SU-DHL-6 (cell line): Measurements from ENCODE around the gene TPI1.

Source experiments
- H2AFZ ChIP-seq: fragments of 200-600 bp; sonication (generic); 2 replicates; pipeline ENCODE4 v1.6.1; 2014; ENCODE audit warnings: low read depth, mild to moderate bottlenecking, moderate library complexity, mixed read lengths, antibody characterized with exemption, low read length; ENCODE audit not compliant: severe bottlenecking
- H3F3A ChIP-seq: fragments of 200-600 bp; shearing (Covaris generic); 2 replicates; pipeline ENCODE4 v1.6.0; 2016; ENCODE audit warnings: antibody characterized with exemption, mild to moderate bottlenecking; ENCODE audit not compliant: insufficient read depth
- H3K27ac ChIP-seq: fragments of 200-600 bp; sonication (generic); 2 replicates; pipeline ENCODE4 v1.5.1; 2016; ENCODE audit warnings: low read depth, mild to moderate bottlenecking, low read length, moderate library complexity, mixed read lengths
- H3K27me3 ChIP-seq: fragments of 200-600 bp; sonication (generic), shearing (Covaris generic); 2 replicates; pipeline ENCODE4 v1.6.0; 2014; ENCODE audit warnings: mild to moderate bottlenecking, low read length
- H3K36me3 ChIP-seq: fragments of 200-600 bp; sonication (generic); 2 replicates; pipeline ENCODE4 v1.6.1; 2014; ENCODE audit warnings: mild to moderate bottlenecking, low read length, mixed read lengths
- H3K4me2 ChIP-seq: fragments of 300-600, 200-600 bp; shearing (Covaris generic), sonication (generic); 2 replicates; pipeline ENCODE4 v1.6.0; 2014; ENCODE audit warnings: low read length, low read depth, mild to moderate bottlenecking; ENCODE audit not compliant: poor library complexity, severe bottlenecking
- H3K4me3 ChIP-seq: fragments of 200-600 bp; sonication (generic); 2 replicates; pipeline ENCODE4 v1.5.1; 2014; ENCODE audit warnings: antibody characterized with exemption, low read length, mild to moderate bottlenecking, mixed read lengths; ENCODE audit not compliant: insufficient read depth, poor library complexity, severe bottlenecking
- H3K79me2 ChIP-seq: fragments of 200-600 bp; sonication (generic); 2 replicates; pipeline ENCODE4 v1.6.1; 2014; ENCODE audit warnings: mild to moderate bottlenecking, low read length, moderate library complexity; ENCODE audit not compliant: insufficient read depth
- H3K9ac ChIP-seq: fragments of 200-600 bp; sonication (generic); 2 replicates; pipeline ENCODE4 v1.7.0; 2014; ENCODE audit warnings: mild to moderate bottlenecking, low read length
- H3K9me2 ChIP-seq: fragments of 200-600 bp; sonication (generic); replicated peaks from 2 replicates; pipeline ENCODE4 v1.6.1; 2014; ENCODE audit warnings: low read length; ENCODE audit not compliant: insufficient read depth
- H3K9me3 ChIP-seq: fragments of 200-600 bp; sonication (generic); 2 replicates; pipeline ENCODE4 v1.6.1; 2014; ENCODE audit warnings: low read length, mixed read lengths; ENCODE audit not compliant: insufficient read depth
- H4K20me1 ChIP-seq: fragments of 200-600 bp; sonication (generic); 2 replicates; pipeline ENCODE4 v1.6.1; 2014; ENCODE audit warnings: low read depth, mild to moderate bottlenecking, antibody characterized with exemption, low read length, moderate library complexity, mixed read lengths
- EZH2phosphoT487 ChIP-seq: fragments of 200-600 bp; sonication (generic), shearing (Covaris generic); conservative IDR thresholded peaks from 2 replicates; pipeline ENCODE4 v1.6.1; 2018; ENCODE audit warnings: mild to moderate bottlenecking, antibody characterized with exemption, low read length, moderate library complexity, mixed read lengths
- TF ChIP-seq, protein P1 (sequence below): fragments of 200-600 bp; sonication (generic); IDR thresholded peaks from one replicate; pipeline ENCODE4 v1.5.1; 2017; ENCODE audit warnings: antibody characterized with exemption, mild to moderate bottlenecking, low read length, moderate library complexity; ENCODE audit not compliant: insufficient read depth, poor library complexity, severe bottlenecking

The TPI1 gene

DNA sequence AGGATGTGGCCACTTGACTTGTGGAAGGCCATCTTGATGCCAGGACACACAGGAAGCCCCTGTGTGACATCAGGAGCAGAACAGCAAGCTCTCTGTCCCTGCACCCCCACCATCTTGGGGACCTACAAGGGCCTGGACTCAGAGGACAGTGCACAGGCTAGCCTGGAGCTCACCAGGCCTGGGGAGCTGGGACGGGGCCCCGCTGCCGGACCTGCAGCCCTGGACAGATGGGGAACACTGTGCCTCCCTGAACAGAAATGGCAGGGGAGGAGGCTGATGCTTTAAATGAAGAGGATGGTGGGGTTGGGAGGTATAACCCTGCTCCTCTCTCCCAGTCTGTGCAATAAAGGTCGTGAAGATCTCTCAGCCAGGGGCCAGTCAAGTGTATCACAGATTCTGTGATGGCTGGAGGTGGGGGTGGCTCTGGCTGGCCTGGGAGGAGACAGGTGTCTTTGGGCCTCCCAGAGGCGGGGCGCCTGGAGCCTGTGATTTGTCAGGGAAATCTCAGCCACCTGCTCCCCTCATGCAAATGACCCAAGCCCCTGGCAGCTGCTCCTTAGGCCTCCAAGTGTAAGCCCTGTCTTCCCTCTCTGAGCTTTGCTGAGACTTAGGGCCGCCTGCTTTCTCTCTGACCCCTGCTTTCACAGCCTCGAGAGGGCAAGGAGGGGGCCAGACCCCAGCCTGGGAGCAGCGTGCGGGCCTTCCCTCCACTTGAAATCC is 27.7 kb upstream of the TPI1 start:
- TF ChIP-seq, protein P1, sequence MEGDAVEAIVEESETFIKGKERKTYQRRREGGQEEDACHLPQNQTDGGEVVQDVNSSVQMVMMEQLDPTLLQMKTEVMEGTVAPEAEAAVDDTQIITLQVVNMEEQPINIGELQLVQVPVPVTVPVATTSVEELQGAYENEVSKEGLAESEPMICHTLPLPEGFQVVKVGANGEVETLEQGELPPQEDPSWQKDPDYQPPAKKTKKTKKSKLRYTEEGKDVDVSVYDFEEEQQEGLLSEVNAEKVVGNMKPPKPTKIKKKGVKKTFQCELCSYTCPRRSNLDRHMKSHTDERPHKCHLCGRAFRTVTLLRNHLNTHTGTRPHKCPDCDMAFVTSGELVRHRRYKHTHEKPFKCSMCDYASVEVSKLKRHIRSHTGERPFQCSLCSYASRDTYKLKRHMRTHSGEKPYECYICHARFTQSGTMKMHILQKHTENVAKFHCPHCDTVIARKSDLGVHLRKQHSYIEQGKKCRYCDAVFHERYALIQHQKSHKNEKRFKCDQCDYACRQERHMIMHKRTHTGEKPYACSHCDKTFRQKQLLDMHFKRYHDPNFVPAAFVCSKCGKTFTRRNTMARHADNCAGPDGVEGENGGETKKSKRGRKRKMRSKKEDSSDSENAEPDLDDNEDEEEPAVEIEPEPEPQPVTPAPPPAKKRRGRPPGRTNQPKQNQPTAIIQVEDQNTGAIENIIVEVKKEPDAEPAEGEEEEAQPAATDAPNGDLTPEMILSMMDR, result no peak
- no peak for TF ChIP-seq EZH2phosphoT487
- H2AFZ ChIP-seq, result no peak overlapping the region
- no peak overlapping the region for H3K4me3 ChIP-seq
- H3K9ac ChIP-seq, result peak overlapping the region; percentile 44; the same call in 1 of the 2 replicates
- H3K36me3 ChIP-seq, result no peaks in the 10 kb centered on the region
- H3K9me3 ChIP-seq, result no peaks in the 10 kb centered on the region
- peak overlapping the region; percentile 40 for H3K27ac ChIP-seq
- H3K27me3 ChIP-seq, result no peaks in the 10 kb centered on the region
- H4K20me1 ChIP-seq, result no peaks in the 10 kb centered on the region
- H3F3A ChIP-seq, result no peaks in the 10 kb centered on the region
- no peaks in the 10 kb centered on the region for H3K79me2 ChIP-seq
- no peaks in the 10 kb centered on the region for H3K9me2 ChIP-seq
- peak overlapping the region; percentile 43 for H3K4me2 ChIP-seq

DNA sequence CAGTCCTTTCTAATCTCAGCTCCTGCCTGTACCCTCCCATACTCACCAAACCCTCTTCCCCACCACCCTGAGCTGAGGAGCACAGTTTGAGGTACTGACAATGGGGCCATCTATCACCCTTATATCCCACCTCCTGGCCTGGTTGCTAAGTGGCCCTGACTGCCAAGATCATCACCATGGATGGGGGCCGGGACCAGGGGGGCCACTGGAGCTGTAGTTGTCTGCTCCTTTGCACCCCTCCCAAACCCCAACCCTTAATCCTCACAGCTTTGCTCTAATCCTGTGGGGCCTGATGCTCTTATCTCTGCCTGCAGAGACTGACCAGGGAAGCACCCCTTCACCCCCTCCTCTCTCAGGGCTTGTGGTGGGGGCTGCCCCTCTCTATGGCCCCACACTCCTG is 27.0 kb upstream of the TPI1 start:
- H3F3A ChIP-seq, result peaks cover 4% of the 10 kb centered on the region; the same call in 1 of the 2 replicates
- H3K79me2 ChIP-seq, result no peaks in the 10 kb centered on the region
- peak overlapping the region; percentile 43 for H3K4me2 ChIP-seq
- no peaks in the 10 kb centered on the region for H3K9me2 ChIP-seq
- no peak overlapping the region for H3K4me3 ChIP-seq
- H3K36me3 ChIP-seq, result no peaks in the 10 kb centered on the region
- TF ChIP-seq EZH2phosphoT487, result no peak
- peak overlapping the region; percentile 40 for H3K27ac ChIP-seq
- no peaks in the 10 kb centered on the region for H4K20me1 ChIP-seq
- H2AFZ ChIP-seq, result no peak overlapping the region
- peak overlapping the region; percentile 44; the same call in 1 of the 2 replicates for H3K9ac ChIP-seq
- no peaks in the 10 kb centered on the region for H3K27me3 ChIP-seq
- H3K9me3 ChIP-seq, result no peaks in the 10 kb centered on the region

DNA sequence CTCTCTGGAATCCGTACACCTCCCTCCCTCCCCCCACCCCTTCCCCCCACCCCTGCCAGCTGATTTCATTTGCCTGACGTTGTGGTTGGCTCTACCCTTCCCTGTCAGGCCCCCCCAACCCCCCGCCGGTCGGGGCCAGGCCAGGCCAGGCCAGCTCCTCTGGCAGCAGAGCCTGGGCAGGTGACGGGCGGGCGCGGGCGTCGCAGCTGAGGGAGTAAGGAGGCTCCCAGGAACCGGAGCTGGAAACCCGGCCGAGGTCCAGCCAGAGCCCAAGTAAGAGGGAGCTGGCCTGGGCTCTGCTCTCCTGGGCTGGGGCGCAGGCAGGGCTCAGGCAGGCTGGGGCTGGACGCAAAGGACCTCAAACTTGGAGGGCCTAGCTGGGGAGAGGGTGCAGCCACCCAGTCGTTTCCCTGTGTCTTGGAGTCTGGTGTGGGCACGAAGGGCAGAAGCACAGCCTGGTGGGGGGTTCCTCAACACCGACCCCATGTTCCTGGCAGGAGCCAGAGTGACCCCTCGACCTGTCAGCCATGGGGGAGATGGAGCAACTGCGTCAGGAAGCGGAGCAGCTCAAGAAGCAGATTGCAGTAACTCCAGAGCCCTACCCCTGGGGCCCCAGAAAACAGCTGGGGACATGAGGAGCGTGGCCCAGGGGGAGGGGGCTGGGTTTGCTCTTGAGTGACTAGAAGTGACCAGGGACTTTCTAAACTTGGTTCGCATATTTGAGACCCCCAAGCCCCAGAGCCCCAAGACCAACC is 26.4 kb upstream of the TPI1 start, which contains the start of gene GNB3:
Gene GNB3, plus strand, starts transcription at position 165 of the 755 bp plus-strand sequence. Its CDS starts 363 bp downstream, at position 528.
- Histone ChIP-seq H3K27me3 (no peaks in the 10 kb centered on the region), H3K4me2 (peak within 1 kb of the TSS; percentile 43), H4K20me1 (no peaks in the 10 kb centered on the region), H3K9ac (peak within 1 kb of the TSS; percentile 44; the same call in 1 of the 2 replicates), H3K36me3 (no peaks in the 10 kb centered on the region), H2AFZ (no peak within 1 kb of the TSS), H3F3A (peaks cover 4% of the 10 kb centered on the region; the same call in 1 of the 2 replicates), H3K9me2 (no peaks in the 10 kb centered on the region), H3K4me3 (no peak within 1 kb of the TSS), H3K27ac (peak within 1 kb of the TSS; percentile 40), H3K9me3 (no peaks in the 10 kb centered on the region), H3K79me2 (no peaks in the 10 kb centered on the region)
- TF ChIP-seq, protein P1, result no peak

DNA sequence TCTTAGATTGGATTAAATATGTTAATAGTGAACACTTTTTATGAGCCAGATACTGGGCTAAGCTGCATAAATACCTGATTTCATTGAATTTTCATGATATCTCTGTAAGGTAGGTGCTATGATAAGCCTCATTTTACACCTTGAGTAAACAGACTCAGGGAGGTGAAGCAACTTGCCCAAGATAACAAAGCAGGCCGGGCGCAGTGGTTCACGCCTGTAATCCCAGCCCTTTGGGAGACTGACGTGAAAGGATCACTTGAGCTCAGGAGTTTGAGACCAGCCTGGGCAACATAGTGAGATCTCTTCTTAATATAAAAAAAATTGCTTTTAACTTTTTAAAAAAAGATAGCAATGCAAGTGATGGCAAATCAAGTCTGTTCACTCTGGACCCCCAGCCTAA is 25.3 kb upstream of the TPI1 start:
- no peaks in the 10 kb centered on the region for H3K27me3 ChIP-seq
- H3K79me2 ChIP-seq, result no peaks in the 10 kb centered on the region
- no peaks in the 10 kb centered on the region for H3K36me3 ChIP-seq
- H3K9me3 ChIP-seq, result no peaks in the 10 kb centered on the region
- no peak overlapping the region for H3K4me3 ChIP-seq
- H3F3A ChIP-seq, result peaks cover 4% of the 10 kb centered on the region; the same call in 1 of the 2 replicates
- no peak overlapping the region for H2AFZ ChIP-seq
- no peak overlapping the region for H3K4me2 ChIP-seq
- no peak overlapping the region for H3K9ac ChIP-seq
- H4K20me1 ChIP-seq, result no peaks in the 10 kb centered on the region
- H3K27ac ChIP-seq, result no peak overlapping the region
- TF ChIP-seq, protein P1, result no peak
- no peak for TF ChIP-seq EZH2phosphoT487
- H3K9me2 ChIP-seq, result no peaks in the 10 kb centered on the region
